Activated T-cell treated with anti-CD3 and anti-CD28 coated beads, Interleukin-2, amount 50 U/mL, for 4 hours (primary cell): Measurements from ENCODE around the gene THEMIS. TPM values are rescaled to one million over a fixed set of nuclear protein-coding genes. Genes with fewer than 3 reads are reported as not detected.

ENCODE experiments used
- ATAC-seq, 2 donors: fragments of 200-7000 bp; cut with Tn5 transposase; one replicate each; pipeline ENCODE4 v1.10.0; 2021
- DNase-seq: peaks from one replicate; pipeline ENCODE4 v3.0.0-alpha.2; 2020
- H3K27me3 Mint-ChIP-seq: one replicate; pipeline ENCODE4 v1.8.0; 2021; ENCODE audit warnings: low read depth, mixed read lengths
- H3K36me3 Mint-ChIP-seq: one replicate; pipeline ENCODE4 v1.8.0; 2022; ENCODE audit warnings: mixed read lengths; ENCODE audit not compliant: insufficient read depth
- H3K4me1 Mint-ChIP-seq: one replicate; pipeline ENCODE4 v1.8.0; 2021; ENCODE audit warnings: low read depth, mixed read lengths
- H3K4me3 Mint-ChIP-seq: one replicate; pipeline ENCODE4 v1.8.0; 2021; ENCODE audit warnings: mild to moderate bottlenecking, moderate library complexity, mixed read lengths
- H3K9me3 Mint-ChIP-seq: one replicate; pipeline ENCODE4 v1.8.0; 2021; ENCODE audit warnings: mixed read lengths
- total RNA-seq, 3 donors: library from RNA; stranded (reverse); gene quantifications; one replicate each; pipeline ENCODE4 v1.2.1, GENCODE V29; 2021

The THEMIS gene, protein sequence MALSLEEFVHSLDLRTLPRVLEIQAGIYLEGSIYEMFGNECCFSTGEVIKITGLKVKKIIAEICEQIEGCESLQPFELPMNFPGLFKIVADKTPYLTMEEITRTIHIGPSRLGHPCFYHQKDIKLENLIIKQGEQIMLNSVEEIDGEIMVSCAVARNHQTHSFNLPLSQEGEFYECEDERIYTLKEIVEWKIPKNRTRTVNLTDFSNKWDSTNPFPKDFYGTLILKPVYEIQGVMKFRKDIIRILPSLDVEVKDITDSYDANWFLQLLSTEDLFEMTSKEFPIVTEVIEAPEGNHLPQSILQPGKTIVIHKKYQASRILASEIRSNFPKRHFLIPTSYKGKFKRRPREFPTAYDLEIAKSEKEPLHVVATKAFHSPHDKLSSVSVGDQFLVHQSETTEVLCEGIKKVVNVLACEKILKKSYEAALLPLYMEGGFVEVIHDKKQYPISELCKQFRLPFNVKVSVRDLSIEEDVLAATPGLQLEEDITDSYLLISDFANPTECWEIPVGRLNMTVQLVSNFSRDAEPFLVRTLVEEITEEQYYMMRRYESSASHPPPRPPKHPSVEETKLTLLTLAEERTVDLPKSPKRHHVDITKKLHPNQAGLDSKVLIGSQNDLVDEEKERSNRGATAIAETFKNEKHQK
- total RNA-seq = 1 to 10 TPM; 7.4 to 7.8 (median 7.8) TPM

DNA sequence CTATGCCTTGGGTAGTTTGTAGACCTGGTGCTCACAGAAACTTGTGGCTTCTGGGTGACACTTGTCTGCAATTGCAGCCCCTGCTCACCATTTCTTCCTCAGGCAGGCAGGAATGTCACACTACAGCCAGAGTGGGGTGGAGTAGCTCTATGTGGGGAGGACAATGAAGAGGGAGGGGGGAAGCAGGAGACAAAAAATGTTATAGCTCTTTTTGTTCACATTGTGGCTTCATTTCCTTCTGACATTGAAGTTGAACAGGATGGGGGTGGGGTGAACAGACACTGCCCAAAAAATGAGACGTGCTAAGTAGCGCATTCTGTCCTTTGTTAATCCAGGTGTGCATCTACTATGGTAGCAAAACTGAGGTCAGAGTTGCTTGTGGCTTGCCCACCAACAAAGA is at the start of gene THEMIS:
Gene THEMIS (minus strand): TSS at position 124 of the 400 bp plus-strand sequence. CDS start 126 bp downstream, outside the sequence.
- H3K9me3 Mint-ChIP-seq = peaks cover 3% of the 10 kb centered on the region
- peak within 1 kb of the TSS; percentile 88 for H3K4me3 Mint-ChIP-seq
- ATAC-seq (peak; percentile 42), DNase-seq (peak; percentile 12)
- H3K4me1 Mint-ChIP-seq = peaks cover 62% of the 10 kb centered on the region
- H3K27me3 Mint-ChIP-seq = no peaks in the 10 kb centered on the region
- peaks cover 3% of the 10 kb centered on the region for H3K36me3 Mint-ChIP-seq

DNA sequence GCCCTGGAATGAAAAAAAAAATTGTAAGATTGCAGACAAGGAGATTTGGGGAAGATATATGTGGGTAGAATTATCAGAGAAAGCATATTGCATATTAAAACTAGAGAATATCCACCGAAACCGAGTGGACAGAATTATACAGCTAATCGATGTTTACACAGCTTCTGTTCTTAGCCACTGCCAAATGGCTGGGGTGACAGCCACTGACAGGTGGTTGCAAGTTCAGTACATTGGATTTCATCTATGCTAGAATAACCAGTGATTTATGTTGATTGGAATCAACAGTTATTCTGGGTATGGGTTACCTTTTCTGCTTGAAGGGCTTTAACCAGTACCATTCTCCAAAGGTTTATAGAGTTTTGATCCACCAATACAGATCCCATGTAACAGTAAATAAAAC is 48.4 kb upstream of the THEMIS start:
- Mint-ChIP-seq H3K9me3 (peaks cover 20% of the 10 kb centered on the region), H3K4me3 (no peak overlapping the region), H3K36me3 (no peaks in the 10 kb centered on the region), H3K27me3 (no peaks in the 10 kb centered on the region), H3K4me1 (peaks cover 53% of the 10 kb centered on the region)
- ATAC-seq (no peak), DNase-seq (no peak)

DNA sequence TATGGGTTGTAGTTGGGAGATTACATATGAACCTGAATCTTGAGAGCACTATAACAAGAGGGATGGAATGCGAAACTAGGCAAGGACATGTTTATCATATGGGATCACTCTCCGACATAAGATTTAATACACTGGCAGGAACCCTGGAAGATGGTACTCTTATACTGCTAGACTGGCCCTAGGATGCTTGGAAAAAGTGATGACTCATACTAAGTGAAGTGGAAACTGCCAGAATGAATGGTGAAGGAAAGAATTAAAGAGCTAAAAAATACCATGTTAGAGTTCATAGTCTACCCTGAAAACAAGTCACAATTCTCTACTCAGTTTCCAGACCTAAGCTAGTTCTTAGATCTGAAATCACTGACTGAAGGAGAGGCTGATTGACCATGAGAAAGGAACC is 45.5 kb upstream of the THEMIS start:
- Mint-ChIP-seq H3K36me3 (no peaks in the 10 kb centered on the region), H3K27me3 (no peaks in the 10 kb centered on the region), H3K4me1 (peaks cover 43% of the 10 kb centered on the region), H3K9me3 (peaks cover 20% of the 10 kb centered on the region), H3K4me3 (no peak overlapping the region)
- no peak for ATAC-seq
- no peak for DNase-seq

DNA sequence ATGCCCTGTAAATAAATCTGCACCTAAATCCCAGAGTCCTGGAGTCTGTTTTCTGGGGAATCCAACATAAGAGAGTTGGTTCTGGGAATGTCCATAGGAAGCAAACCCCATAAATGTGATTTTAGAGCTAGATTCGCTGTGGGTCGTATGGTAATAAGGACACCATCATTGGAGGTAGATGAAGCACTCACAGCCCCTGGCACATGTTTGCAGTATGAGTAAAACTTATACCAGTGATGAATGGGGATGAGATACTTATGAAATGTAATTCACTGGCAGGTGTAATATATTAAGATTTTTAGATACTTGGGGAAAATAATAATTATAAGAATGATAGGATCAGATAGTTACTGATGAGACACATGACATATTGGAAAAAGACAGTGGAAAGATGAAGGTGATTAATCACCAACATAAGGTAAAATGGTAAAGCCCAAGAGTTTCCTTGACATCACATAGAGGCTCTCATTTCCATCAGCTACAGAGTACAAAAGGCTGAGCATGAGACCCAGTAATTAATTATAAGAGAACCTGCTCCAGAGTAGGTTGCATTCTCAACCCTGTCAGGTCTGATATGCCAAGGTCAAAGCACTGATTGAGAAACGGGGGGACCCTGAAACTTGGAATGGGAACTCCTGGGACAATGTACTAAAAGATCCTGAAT is 44.7 kb upstream of the THEMIS start:
- no peak overlapping the region for H3K4me3 Mint-ChIP-seq
- DNase-seq (no peak), ATAC-seq (no peak)
- H3K4me1 Mint-ChIP-seq = peaks cover 35% of the 10 kb centered on the region
- no peaks in the 10 kb centered on the region for H3K27me3 Mint-ChIP-seq
- peaks cover 20% of the 10 kb centered on the region for H3K9me3 Mint-ChIP-seq
- H3K36me3 Mint-ChIP-seq = no peaks in the 10 kb centered on the region

DNA sequence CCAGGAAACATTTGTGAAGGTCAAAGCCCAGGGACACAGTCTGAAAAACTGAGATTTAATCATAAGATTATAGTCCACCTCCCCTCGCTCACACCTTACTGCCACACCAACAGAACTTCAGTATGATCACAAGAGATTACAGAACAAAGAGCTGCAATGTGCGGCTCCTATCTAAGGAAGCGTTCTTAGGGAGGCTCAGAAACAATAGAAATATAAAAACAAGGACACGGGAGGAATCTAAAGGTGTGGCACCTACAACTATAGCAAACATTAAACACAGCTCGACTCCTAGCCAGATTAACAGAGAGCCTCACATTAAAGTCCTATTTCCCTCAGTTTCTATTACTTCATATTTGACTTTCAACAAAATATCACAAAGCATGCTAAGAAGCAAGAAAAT is 40.4 kb upstream of the THEMIS start:
- Mint-ChIP-seq H3K4me1 (peaks cover 37% of the 10 kb centered on the region), H3K36me3 (no peaks in the 10 kb centered on the region), H3K9me3 (peaks cover 11% of the 10 kb centered on the region), H3K4me3 (no peak overlapping the region), H3K27me3 (no peaks in the 10 kb centered on the region)
- ATAC-seq = no peak
- no peak for DNase-seq

DNA sequence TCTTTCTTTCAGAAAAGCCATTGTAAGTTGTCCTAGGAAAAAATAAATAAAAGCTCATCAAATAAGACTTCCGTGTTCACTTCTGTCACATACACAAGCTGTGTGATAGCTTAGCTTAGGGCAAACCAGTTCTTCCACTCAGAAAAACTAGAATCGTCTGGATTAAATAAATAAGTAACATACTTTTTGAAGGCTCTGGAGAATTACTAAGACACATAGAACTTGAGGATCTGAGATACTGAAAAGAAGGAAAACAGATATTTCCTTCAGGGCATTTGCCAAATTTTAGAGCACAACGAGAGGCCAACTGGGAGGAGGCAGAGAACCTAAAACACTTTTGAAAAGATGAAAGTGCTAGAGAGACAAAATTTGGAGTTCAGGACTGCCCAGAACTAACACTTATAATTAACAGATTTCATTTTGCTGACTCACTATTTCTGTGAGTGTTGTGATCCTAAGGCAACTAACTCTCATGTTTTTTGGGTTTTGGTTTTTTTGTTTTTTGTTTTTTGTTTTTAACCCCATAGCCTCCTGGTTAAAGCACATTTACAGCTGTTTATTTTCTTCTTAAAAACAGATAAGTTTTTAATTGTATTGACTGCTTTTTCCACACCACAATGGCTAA is 38.7 kb upstream of the THEMIS start:
- no peak overlapping the region for H3K4me3 Mint-ChIP-seq
- ATAC-seq (no peak), DNase-seq (no peak)
- H3K4me1 Mint-ChIP-seq = peaks cover 40% of the 10 kb centered on the region
- H3K9me3 Mint-ChIP-seq = peaks cover 3% of the 10 kb centered on the region
- H3K27me3 Mint-ChIP-seq = no peaks in the 10 kb centered on the region
- H3K36me3 Mint-ChIP-seq = no peaks in the 10 kb centered on the region

DNA sequence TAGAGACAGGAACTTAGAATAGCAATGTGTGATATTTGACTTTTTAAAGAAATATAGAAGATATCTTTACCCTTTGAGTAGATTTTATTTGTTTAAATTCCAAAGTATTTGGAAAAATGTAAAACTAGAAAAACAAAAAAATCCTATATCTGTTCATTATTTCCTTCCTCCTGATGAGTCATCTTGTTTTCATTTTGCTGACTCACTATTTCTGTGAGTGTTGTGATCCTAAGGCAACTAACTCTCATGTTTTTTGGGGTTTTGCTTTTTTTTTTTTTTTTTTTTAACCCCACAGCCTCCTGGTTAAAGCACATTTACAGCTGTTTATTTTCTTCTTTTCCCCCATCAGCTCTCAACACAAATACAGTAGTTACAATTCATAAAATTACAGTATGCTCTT is 37.8 kb upstream of the THEMIS start:
- DNase-seq (no peak), ATAC-seq (no peak)
- Mint-ChIP-seq H3K4me3 (no peak overlapping the region), H3K36me3 (no peaks in the 10 kb centered on the region), H3K27me3 (no peaks in the 10 kb centered on the region), H3K9me3 (peaks cover 3% of the 10 kb centered on the region), H3K4me1 (peaks cover 48% of the 10 kb centered on the region)

DNA sequence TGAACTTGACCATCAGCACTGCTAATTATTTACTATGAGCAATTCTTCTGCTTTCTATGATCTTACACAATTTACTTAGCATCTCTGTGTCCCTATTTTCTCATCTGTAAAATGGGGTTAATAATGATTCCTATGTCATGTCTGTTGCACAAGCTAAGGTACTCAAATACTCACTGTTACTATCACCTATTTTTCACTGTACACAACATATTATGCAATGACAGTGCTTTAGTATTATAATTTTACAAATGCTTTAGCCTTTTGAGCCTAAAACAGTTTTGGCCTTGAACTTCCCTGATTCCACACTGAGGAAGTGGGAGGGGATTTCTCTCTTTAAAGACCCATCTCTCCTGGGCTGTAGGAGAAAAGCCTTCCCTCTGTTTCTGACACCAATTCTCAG is 36.9 kb upstream of the THEMIS start:
- ATAC-seq (no peak), DNase-seq (no peak)
- no peaks in the 10 kb centered on the region for H3K27me3 Mint-ChIP-seq
- peaks cover 56% of the 10 kb centered on the region for H3K4me1 Mint-ChIP-seq
- H3K9me3 Mint-ChIP-seq = peaks cover 9% of the 10 kb centered on the region
- no peak overlapping the region for H3K4me3 Mint-ChIP-seq
- H3K36me3 Mint-ChIP-seq = no peaks in the 10 kb centered on the region

DNA sequence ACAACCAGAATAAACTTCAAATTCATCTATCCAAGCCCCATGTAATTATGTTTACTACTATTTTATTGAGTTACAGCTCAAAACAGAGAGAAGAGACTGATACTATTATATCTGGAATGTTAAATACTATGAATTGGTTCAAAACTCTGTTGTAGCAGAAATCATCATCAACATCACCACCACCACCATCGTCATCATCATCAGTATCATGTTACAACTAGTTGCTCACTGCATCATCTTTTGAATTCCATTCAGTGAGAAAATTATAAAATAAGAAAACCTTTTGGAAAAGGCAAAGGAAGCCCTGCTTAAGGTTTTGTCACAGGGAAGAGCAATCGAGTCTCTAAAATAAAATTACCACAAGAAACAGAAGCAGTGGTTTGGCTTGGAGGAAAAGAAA is 36.2 kb upstream of the THEMIS start:
- H3K4me1 Mint-ChIP-seq = peaks cover 57% of the 10 kb centered on the region
- DNase-seq = no peak
- ATAC-seq = no peak
- H3K27me3 Mint-ChIP-seq = no peaks in the 10 kb centered on the region
- no peaks in the 10 kb centered on the region for H3K36me3 Mint-ChIP-seq
- H3K4me3 Mint-ChIP-seq = no peak overlapping the region
- peaks cover 12% of the 10 kb centered on the region for H3K9me3 Mint-ChIP-seq

DNA sequence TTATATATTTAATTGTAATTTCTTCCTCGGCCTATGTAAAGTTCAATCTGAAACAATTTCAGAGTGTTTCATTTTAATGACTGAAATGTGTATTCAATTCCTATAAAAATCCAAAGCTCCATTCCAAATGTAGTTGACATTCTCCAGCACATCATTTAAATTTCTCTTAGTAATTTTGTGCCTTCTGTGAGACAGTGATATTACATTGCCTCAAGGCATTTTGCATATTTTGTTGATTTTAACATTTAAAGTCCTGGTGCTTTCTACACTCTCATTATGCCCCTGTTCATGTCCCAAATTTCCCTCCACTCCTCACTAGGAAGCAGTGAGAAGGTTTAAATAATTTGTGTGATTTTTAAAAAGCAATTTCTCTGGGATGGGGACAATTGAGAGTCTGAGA is 34.1 kb upstream of the THEMIS start:
- Mint-ChIP-seq H3K9me3 (peaks cover 12% of the 10 kb centered on the region), H3K4me1 (peaks cover 57% of the 10 kb centered on the region), H3K36me3 (no peaks in the 10 kb centered on the region), H3K27me3 (no peaks in the 10 kb centered on the region), H3K4me3 (peak overlapping the region; percentile 54)
- DNase-seq (no peak), ATAC-seq (no peak)

DNA sequence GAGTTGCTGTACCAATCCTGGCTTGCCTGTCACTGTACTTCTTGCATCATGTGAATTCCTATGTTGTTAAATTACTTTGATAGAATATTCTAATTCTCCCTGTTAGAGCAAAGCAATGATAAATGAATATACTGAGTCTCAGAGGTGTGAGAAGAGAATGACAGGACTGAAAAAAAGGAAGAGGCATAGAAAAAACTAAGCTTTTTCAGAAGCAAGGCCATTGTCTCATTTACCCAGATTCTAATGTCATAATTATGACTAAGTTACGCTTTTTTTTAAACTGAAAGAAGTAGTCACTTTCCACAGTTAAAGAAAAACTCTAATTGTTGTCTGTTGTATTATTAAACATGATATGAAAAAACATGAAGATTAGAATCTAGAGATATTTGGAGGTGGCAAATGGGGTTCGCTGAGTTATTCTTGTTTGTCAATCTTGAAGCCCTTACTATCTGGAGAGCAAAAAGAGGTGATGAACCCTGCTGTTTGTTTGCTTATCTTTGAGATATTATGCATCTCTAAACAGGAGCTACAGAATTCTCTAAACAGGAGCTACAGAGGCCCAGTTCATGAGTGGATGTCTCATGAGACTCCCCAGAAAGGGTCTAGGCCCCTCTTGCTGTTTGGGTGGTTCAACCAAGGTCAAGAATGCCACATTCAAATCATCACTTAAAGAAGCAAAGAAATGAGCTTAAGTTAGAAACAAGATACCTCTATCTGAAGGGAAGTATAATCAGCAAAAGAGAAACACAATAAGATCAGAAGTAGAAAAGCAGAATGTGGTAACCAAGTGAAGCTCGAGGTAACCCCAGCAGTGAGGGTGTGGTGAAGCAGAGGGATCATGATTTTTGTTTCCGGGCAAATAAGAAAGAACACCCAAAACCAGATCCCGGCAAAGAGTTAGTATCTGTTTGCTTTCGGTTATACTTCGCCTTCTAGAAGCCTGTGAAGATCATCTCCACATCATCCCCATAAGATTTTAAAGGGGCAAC is 33.3 kb upstream of the THEMIS start:
- Mint-ChIP-seq H3K9me3 (peaks cover 12% of the 10 kb centered on the region), H3K27me3 (no peaks in the 10 kb centered on the region), H3K36me3 (no peaks in the 10 kb centered on the region), H3K4me1 (peaks cover 50% of the 10 kb centered on the region), H3K4me3 (peak overlapping the region; percentile 54)
- ATAC-seq (peak; percentile 80 to 85), DNase-seq (no peak)

DNA sequence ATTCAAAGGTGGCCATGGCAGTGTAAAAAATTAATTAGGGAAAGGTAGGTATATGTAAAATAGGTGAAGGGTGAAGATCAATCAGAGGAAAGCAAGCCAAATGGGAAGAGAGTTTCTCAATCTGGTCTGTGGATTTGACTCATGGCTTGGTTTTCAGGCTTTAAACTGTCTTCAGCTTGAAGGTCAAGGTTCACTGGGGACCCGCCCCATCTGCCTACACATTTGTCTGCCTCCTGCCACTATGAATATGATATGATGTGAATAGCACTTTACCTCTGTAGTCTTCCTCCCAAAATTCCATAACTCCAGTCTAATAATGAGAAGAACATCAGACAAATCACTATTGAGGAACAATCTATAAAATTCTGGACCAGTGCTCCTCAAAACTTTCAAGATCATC is 32.3 kb upstream of the THEMIS start:
- no peak for DNase-seq
- peaks cover 41% of the 10 kb centered on the region for H3K4me1 Mint-ChIP-seq
- no peaks in the 10 kb centered on the region for H3K27me3 Mint-ChIP-seq

DNA sequence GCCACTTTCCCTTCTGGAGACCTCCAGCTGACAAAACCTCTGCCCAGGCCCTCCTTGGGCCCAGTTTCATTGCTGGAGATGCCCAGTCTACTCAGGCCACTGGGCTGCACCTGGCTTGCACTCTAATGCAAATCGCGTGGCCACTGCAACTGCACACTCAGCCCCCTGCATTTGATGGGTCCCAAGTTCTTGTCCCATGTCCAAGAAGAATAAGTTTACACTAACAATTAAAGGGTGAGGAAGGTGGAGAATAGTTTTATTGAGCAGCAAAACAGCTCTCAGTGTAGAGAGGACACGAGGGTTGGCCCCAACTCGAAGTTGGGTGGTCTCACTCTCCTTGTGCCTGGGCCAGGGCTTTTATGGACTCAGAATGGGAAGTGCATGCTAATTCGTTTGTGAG is 31.9 kb upstream of the THEMIS start:
- Mint-ChIP-seq H3K9me3 (peaks cover 15% of the 10 kb centered on the region), H3K4me1 (peaks cover 38% of the 10 kb centered on the region), H3K27me3 (no peaks in the 10 kb centered on the region), H3K4me3 (no peak overlapping the region), H3K36me3 (peaks cover 6% of the 10 kb centered on the region)
- DNase-seq (no peak), ATAC-seq (no peak)

More for the DNA sequence above, 32.3 kb upstream of the THEMIS start:
- ATAC-seq = no peak
- H3K36me3 Mint-ChIP-seq = peaks cover 5% of the 10 kb centered on the region
- H3K9me3 Mint-ChIP-seq = peaks cover 15% of the 10 kb centered on the region
- no peak overlapping the region for H3K4me3 Mint-ChIP-seq
